HTR-8/SVneo (cell line): ENCODE results near the gene LRP1B.

ENCODE experiments used
- DNase-seq: peaks from one replicate; pipeline ENCODE4 v3.0.0; 2011; ENCODE audit warnings: low spot score, mixed read lengths; ENCODE audit not compliant: insufficient read length
- FAIRE-seq: peaks from 2 replicates; lab custom pipeline; 2011; peaks lifted over from hg19 to GRCh38; lab: Jason Lieb, UNC

Gene LRP1B

DNA sequence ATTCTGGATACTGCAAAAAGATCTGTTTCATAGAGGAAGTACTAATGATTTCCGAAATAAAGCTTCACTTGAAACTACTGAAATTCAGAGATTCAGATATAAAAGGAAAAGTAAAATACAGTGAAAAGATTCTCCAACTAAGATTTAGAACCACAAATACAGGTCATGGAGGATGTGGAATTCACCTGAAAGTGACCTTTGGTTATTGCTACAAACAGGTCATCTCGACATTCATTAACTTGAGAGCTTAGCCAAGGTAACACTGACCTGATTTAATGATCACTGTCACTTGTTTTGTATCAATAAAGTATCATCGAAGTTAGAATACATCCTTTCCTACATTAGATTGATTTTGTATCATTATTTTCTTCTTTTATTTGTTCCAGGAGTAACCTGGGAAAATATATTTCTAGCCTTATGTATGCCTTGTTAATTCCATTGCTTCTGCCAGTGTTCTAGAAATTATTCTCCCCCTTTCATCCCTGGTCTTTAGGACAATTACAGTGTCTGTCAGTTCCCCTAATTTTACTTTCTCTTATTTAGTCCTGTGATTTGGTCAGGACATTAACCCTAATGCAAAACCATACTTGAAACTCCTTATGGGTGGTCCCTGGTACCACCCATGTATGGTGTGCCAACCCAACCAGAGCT, 420.1 kb downstream of the LRP1B start:
- FAIRE-seq (no peak), DNase-seq (no peak)

DNA sequence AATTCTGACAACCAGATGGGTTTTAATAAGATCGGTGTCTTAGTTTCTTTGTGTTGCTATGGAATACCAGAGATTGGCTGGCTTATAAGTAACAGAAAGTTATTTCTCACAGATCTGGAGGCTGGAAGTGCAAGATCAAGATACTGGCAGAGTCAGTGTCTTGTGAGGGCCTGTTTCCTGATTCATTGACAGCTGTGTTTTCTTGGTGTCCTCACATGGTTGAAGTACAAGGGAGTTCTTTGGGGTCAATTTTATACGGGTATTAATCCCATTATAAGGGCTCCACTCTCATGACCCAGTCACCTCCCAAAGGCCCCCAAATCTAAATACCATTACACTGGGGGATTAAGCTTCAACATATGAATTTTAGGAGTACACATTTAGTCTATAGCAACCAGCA, 421.1 kb downstream of the LRP1B start:
- FAIRE-seq (no peak), DNase-seq (no peak)

DNA sequence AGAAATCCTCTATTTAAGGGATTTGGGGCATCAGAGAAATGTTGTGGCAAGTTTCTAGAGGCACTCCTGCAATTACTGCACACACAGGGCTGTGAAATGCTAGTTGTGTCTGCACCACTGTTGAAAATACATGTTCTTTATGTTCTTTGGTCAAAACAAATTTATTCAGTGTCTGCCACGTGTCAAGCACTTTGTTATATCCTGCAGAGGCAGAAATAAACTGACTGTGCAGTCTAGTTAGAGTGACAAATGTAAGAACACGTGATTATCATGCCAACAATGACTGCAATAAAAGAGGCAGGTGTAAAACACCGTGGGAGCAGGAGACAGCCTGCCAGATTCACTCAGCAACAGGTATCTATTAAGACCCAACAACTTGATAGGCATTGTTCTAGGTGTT, 423.3 kb downstream of the LRP1B start:
- DNase-seq (no peak), FAIRE-seq (no peak)

DNA sequence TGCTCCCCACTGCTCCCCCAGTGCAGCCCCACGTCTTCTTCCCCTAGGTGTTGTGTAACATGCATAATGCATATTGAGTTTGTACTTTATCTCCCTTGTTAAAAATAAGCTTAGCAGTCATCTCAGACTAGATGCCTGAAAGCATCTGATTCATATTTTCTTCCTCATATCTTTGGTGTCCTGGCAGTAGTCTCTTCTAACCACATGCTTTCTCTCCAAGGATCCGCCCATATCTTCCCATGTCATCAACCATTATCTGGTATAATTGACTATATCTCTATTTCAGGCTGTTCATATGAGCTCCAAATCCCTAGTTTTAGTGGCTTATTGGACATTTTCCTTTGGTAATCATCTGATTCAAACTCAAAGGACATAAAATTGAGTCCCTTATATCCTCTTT, 426.3 kb downstream of the LRP1B start:
- DNase-seq (no peak), FAIRE-seq (no peak)

DNA sequence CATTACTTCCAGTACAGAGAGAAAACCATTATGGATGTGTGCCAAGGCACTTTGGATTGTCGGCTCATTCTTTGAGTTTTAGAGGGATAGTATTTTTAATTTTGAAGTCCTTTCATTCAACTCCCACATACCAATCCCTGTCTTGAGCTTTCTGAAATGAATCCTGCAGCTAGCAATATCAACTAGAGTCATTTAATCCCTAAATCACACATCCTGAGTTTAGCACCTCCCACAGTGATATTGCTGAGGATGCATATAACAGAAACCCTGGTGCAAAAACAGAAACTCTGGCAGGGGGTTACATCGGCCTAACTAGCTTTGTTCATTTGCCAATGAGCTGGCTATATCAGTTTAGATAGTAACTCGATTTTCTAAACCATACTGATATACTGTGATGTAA, 427.3 kb downstream of the LRP1B start:
- FAIRE-seq, result no peak

DNA sequence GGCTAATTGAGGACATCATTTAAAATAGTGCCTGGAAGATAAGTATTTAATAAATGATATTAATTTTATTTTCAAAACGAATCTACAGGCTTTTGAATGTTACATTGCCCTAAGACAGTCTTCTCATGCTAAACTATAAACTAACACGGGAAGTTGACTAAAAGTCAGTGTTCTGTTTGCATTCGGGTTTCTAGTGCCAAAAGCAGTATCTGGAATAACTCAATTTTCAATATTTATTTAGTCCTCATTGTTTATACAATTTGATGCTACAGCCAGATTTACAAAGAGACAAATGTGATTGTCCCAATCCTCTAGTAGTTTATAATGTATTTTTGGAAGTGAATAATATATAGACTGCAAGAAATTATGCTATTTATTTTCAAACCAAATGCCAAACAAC, 429.2 kb downstream of the LRP1B start:
- FAIRE-seq (no peak), DNase-seq (no peak)

More for the DNA sequence above, 427.3 kb downstream of the LRP1B start:
- no peak for DNase-seq

DNA sequence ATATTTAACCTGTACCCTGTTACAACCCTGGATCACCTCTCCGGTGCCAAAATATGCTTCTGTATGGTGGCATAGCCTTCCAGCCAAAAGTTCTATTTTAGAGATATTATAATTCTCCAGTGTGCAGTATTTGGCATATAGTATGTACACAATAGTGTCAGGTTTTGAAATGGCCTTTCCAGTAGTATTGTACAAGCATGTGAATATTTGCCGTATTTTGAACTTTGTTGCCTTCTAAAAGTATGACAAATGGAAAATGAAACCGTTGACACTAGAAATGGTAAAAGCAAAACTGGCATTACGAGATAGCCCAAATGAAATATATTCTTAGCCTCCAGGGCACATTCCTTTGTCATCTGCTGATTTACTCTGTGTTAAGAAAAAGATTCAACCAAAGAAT, 431.2 kb downstream of the LRP1B start:
- no peak for FAIRE-seq
- DNase-seq, result no peak

DNA sequence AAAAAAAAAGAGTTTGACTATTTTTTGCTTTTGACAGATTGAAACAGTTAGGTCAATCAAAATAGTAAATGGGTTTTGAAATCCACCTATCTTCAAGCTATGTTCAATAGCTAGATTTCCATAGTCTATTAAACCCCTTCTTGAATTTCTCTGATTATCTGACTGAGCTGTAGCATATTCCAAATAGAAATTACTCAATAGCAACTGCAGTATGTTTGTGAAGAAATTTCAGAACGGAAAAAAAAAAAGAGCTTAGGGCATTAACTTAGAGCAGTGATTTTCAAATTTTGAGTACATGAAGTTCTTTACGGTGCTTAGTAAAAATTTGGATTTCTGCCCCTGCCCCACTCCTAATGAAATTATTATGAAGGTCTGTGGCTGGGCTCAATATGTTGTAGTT, 432.3 kb downstream of the LRP1B start:
- no peak for FAIRE-seq

DNA sequence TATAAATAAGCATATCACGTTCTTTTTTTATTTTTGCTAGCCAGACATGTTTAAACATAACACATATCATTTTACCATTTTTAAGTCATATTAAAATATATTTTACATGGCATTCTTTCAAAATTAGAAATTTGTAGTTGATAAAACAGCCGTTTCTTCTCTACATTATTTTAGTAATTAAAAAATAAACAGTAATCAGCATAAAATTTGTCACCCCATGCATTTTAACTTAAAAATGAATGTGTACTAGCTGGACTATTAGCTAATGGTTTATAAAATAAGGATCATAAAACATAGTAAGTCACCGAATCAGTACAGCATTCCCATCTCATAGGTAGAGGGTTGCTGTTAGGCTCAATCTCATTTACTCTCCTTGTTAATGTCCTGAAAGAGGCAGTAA, 433.8 kb downstream of the LRP1B start:
- FAIRE-seq (no peak), DNase-seq (no peak)

More for the DNA sequence above, 432.3 kb downstream of the LRP1B start:
- no peak for DNase-seq

DNA sequence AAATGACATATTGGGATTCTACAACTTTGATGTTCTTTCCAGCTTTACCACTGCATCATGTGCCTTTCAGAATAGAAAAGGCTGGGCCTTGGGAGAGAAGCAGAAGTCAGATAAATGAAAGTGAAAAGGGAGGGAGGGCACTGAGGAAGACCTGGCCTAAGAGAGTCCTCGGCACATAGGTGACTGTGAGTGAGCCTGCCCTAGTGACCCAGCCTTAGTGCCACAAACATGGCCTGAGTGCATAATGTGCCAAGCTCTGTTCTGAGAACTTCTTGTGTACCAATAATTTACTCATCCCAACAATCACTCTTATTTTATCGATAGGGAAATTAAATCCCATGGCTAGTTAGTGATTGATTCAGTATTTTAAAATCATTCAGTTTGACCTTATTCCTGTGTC, 436.6 kb downstream of the LRP1B start:
- FAIRE-seq (no peak), DNase-seq (no peak)

DNA sequence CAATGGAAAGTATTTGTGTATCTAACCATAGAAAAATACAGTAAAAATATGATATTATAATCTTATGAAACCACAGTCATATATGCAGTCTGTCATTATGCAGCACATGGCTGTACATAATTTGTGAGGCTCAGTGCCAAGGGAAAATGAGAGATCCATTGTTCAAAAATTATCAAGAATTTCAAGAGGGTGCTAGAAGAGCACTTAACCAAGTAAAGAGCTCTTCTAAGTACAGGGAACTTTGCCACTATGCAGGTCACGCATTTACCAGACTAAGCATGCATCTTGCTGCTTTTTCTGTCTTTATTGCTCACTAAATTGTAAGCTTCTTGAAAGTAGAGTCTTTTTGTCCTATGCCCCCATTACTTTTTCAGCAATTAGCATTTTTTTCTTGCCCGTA, 438.0 kb downstream of the LRP1B start:
- no peak for FAIRE-seq
- DNase-seq, result no peak

DNA sequence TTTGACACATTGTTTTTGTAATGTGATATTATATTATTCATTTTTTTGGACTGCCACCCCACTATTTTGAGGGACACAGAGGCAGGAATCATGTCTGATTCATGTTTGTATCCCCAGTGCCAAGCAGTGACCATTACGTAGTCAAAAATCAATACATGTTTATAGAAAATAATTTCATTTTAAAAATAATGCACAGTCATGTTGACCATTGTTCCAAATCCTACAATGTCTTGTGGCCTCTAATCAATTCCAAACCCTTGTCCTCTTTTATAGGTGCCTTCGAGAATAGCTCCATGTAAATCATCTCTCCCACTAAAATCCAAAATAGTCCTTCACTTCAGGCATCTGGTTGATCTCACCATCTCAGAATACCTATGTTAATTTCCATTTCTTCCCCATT, 454.7 kb downstream of the LRP1B start:
- FAIRE-seq, result no peak
- no peak for DNase-seq

DNA sequence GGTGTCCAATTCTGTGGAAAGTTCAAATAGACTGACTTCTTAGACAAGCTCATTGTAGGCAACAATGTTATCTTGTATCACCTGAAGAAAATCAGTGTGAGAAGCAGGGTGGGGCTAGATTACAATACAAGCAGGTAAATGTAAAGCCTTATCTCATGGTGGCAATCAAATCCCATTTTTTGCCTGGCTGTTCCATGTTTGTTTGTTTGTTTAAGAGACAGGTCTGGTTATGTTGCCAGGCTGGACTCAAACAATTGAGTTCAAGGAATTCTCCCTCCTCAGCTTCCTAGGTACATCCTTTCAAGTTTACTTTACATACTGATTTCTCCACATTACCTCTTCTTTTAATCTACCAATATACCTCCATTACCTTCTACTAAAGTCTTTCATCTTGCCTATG, 464.6 kb downstream of the LRP1B start:
- FAIRE-seq (no peak), DNase-seq (no peak)

DNA sequence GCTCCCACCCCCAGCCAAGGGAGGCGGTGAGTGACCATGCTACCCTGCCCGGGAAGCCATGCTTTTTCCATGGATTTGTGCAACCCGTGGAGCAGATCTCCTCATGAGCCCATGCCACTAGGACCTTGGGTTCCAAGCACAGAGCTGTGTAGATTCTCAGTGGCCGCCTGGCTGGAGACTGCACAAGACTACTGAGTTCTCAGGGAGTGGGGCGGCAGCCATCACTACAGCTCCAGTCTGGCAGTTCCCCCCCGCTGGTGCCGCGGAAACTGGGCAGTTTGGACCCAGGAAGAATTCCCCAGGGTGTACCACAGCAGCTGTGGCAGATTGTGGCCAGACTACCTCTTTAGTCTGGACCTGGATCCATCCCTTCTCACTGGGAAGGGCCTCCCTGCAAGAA, 470.6 kb downstream of the LRP1B start:
- FAIRE-seq (no peak), DNase-seq (no peak)

DNA sequence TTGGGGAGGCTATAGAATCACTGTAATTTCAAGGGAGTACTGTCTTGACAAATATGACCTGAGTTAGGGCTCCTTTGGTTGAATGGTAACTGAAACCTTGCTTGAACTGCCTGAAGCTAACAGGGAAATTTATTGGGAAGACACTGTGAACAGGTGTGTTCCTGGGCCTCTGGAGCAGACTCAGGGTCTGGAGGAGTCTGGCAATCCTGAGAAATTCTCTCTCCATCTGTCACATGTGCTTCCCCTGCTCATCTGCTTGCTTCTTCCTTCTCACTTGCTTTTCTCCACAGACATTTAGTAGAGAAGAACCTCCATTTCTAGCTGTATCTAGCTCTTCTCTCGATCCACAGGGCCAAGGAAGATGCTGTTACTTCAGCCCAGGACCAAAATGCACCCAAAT, 476.5 kb downstream of the LRP1B start:
- FAIRE-seq (no peak), DNase-seq (no peak)

DNA sequence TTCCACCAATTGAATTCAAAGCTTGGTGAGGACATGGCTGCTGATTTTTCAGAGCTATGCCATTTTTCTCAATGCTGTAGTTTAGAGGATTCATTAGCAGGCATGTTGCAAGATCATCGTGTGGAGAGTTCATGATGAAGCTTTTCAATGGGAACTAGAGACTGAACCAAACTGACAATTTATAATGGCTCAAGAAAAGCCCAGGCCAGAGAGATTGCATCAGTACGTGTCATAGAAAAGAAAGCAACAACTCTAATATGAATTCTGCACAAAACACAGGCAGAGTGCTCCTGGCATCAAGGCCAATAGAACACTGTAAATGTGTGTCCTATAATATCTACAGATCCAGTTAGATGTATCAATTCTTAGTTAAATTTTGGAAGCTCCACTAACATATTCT, 477.6 kb downstream of the LRP1B start:
- FAIRE-seq (no peak), DNase-seq (no peak)

DNA sequence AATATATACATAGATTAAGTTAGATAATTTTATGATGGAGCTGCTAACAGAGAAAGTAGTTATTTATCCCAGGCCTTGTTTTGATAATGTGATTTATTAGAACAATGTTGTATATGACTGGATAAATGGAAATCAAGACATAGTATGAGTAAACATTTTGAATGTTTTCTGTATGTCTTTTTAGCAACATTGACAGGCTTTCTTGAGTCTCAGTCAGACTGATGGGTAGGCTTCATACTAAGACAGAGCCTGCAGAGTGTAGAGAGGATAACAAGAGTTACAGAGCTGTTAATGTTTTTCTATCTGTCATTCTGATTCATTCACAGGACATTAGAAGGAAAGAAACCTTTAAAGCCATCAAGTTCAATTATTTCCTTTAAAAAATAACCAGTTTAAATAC, 478.5 kb downstream of the LRP1B start:
- no peak for FAIRE-seq

DNA sequence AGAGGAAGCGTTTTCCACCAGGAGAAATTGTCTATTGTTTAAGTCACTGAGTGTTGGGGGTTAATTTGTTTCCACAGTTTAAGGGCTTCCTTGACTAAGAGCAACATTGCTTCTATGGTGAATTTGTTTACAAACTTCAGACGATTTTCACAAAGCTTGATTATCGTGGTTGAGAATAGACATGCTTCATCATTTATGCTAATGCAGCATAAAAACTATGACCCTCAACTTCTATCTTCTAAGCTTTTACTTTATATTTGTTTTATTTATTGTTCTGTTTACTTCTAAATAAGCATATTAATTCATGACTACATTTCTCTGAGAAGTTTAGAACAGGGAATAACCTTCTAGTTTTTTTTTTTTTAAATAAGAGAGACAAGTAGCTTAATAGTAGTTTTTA, 483.5 kb downstream of the LRP1B start:
- FAIRE-seq (no peak), DNase-seq (no peak)

More for the DNA sequence above, 478.5 kb downstream of the LRP1B start:
- no peak for DNase-seq

DNA sequence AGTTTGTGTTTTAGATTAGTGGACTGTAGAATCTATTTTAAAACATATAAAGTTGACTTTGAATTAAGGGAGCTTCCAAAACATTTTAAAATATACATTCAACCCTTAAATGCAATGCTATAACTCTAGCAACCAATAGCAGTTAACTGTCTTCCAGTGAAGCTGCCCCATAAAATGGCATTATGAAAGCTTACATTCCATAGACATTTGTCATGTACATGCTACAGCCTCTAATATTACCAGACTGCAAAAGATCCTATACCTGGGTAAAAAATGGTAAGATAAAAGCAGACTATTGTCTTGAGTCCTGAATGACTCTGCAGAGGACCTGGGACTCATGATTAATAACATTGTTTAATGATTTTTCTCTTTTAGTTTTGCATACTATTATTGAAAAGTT, 489.4 kb downstream of the LRP1B start:
- FAIRE-seq (no peak), DNase-seq (peak; percentile 7)

DNA sequence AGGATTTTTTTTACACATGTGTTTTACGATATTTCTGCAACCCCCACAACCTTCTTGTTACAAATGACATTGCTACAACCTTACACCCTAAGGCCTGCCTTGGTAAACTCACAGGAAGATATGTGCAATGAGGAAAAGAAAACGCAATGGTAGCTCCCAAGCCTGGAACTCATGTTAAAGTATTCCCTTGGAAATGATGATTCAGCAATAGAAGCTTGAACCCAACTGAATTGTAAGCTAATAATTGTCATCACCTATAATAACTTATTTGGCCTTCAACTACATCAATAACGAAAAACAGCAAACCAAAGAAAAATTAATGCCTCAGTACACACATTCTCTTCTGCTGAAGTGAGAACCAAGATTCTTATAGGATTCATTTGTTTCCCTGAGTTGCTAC, 491.0 kb downstream of the LRP1B start:
- FAIRE-seq (no peak), DNase-seq (no peak)

DNA sequence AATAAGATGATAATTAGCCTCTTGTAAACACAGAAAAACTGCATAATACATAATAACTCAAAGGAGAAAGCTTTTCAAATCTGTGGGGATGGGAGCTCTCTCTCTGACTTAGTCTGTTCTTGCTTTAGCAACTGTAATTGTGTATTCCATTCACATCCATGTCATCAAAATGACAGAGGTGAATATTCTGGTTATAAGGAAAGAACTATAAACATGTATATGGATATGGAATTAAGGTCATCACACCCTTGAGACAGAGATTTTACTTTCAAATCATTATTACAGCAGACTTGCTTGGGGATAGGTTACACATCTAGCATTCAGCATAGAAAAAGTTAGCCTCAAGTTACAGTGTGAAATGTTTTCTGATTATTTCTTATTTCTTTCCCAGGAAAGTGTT, 497.7 kb downstream of the LRP1B start:
- no peak for DNase-seq
- FAIRE-seq, result no peak

DNA sequence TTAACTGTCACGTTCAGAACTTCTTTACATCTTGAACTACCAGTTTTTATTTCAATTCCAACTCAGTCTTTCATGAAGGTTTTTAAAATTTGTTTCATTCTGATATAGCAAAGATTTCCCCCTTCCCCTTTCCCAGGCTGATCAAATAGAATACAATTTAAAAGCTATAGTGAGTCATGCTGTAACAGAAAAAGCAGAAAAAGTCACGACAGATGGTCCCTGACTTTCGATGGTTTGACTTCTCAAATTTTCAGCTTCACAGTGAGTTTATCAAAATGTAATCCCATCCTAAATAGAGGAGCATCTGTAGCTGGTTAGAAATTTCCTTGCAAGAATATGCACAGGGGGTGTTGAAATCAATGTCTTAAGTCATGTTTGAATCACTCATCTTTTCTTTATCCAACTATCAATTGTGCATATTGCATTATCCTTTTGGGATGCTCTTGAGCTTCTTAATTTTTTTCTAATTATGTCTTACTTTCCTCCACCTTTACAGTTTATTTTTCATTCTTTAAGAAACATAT, 500.3 kb downstream of the LRP1B start:
- DNase-seq (no peak), FAIRE-seq (no peak)

DNA sequence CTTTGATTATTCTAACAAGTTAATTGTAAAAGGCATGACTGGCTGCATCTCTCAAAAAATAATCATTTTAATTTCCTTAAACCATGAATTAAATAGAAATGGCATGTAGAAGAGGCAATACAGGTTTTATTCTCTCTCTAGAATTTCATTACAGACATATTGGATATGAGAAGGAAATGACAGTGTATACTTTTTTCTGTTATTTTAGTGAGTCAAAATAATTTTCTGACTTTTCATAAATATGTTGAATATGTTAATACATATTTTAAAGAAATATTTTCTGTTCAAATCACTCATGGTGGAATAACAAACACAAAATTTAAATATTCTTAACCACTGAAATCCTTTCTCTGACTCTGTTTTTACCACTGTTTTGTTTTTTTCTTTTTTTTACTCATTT, 510.4 kb downstream of the LRP1B start:
- DNase-seq (no peak), FAIRE-seq (no peak)
